GM19395 (cell line): ENCODE results near the gene UBD.
A peak's percentile ranks its signal among the peaks of the same experiment; 100 is the strongest.

Source experiments
- ATAC-seq: cut with Tn5 transposase; IDR thresholded peaks from one replicate; pipeline ENCODE4 v1.9.1; 2021; ENCODE audit warnings: mild to moderate bottlenecking, moderate library complexity; ENCODE audit not compliant: unreplicated experiment

UBD gene

DNA sequence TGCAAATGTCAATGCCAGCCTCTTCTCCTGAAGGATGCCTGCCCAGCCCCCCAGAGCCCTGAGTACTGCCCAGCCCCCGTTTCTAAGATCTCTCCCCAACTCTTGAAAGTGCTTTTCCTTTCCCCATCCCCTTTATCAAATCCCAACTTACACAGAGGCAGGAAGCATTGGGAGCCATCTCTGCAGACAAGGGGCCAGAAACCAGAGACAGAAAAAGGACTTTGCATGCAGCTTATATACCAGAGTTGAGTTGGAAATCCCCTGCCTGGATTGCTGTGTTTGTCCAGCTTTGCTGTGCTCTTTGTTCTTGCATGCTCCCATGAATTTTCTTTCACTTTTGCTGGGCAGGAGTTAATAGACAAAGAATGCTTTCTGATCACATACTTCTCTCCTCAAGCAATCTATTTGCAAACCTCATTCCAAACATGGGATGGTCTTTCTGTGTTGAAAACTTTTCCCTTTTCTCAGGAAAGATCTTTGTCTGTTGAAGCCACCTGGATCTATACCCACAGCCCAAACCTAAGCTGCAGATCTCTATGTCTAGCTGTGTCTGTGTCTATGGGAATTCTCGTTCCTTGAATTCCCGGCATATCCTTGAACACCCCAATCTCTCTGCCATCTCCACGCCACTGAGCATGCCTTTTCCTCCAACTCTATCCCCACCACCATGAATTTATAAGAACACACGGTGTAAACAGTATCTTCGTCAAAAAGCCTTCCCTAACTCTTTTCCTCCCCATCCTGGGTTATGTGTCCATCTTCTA is at the start of gene UBD:
Gene UBD, minus strand, starts transcription at position 209 of the 764 bp plus-strand sequence. Its CDS starts 31 bp downstream, at position 178.
- no peak for ATAC-seq

DNA sequence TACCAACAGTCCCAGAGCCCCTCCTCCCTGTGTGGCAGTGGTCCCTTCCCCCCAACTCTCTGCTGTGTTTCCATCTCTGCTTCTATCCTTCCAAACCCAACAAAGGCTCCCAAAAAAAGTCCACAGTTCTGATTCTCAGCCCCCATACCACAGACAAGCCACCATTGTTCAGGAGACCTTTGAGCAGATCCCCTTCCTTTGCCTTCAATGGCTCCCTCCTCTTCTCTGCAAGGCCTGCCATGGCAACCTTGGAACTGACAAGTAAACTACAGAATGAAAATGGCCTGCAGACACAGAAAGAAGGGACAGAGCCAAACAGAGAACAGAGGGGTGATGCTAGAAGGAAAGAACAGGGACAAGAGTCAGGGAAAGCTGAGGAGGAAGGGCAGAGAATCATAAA is 48.6 kb upstream of the UBD start:
- no peak for ATAC-seq

DNA sequence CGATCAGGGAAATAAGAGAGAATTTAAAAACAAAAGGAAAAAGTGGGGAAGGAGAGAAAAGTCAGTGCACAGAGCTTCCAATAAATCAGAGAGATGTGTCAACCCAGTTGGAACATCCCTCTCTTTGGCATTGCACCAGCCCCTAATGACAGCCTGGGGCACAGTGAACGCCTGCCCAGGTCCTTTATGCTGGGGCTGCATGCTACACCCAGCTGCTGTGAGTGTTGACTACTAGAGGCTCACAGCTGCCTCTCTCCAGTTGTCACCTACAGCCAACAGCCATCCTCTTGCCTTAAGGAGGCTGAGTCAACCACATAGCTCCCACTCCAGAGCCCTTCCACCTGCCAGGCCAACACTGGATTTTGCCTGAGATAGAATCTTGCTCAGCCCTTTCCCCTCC is 44.4 kb upstream of the UBD start:
- no peak for ATAC-seq

DNA sequence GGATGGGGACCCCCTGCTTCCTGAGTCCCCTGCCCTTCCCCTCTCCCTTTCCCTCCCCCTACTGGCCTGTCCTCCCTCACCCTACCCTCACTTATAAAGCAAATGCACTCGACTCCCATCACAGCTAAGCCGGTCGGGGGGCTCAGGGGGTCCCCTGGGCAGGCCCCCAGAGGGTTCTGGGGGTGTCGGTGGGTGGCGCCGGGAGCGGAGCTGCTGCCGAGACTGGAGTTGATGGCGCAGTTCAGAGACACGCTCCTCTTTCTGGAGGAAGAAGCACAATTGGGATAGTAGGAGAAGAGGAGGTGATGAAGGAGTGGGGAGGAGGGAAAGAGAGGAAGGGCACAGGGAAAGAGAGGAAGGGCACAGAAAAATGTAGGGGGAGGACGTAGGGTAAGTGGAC is 43.9 kb upstream of the UBD start:
- no peak for ATAC-seq

GRCh38 chr6:29602564-29603361 is 43.2 kb upstream of the UBD start:
- ATAC-seq: no peak

GRCh38 chr6:29598172-29598747 is 38.7 kb upstream of the UBD start:
- ATAC-seq: no peak

DNA sequence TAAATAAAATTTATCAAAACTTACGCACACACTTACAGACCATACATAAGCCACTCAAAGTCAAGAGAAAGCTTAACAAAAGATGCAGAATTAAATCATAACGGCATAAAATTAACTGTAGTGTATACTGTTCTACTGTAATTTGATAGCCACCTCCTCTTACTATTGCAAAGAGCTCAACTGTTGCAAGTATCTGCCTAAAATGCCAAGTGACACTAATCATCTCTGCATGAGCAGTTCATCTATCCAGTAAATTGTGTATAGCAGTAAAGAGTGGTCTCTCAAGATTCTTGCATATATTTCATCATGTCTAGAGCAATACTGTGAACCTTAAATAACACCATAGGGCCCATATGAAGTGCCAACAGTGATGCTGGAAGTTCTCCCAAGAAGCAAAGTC is 37.7 kb upstream of the UBD start:
- no peak for ATAC-seq

DNA sequence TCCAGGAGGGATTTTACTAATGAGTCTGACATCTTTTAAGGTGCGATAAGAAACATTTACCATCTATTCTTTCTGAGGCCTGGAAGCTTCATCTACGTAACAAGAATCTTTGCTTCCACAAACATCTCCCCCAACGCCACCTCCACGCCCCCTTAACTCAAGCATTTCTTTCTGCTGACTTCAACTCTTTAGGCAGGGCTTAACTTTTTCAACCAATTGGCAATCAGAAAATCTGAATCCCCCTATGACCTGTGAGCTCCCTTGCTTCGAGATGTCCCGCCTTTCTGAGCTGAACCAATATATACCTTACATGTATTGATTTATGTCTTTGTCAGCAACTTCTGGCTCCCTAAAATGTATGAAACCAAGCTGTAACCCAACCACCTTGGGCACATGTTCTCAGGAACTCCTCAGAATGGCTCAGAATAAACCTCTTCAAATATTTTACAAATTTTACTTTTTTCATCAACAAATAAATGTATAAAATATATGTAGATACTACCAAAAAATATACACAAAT is 36.9 kb upstream of the UBD start:
- ATAC-seq: no peak

DNA sequence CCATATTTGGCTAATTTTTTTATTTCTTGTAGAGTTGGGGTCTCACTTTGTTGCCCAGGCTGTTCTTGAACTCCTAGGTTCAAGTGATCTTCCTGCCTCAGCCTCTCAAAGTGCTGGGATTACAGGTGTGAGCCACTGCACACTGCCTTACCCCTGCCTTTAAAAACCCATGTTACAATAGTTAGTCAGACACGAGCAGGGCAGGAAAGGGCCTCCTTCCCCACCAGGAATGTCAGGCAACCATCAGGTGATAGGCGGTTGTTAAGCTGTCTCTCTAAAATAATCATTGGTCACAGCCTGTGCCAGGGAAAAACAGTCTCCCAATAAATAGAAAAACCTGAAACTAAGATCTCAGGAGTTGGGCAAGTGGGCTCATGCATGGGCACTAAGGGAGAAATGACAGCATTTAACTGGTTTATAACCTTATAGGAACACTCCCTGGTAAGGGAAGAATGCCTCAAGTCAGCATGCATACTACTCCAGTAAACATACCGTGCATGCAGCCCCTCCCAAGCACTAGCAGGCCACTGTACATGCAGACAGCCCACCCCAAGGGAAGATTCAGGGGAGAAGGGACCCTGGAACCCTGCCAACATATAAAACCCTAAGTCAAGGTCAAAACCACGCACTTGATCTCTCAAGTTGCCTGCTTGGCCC is 33.8 kb upstream of the UBD start:
- no peak for ATAC-seq

GRCh38 chr6:29591677-29592076 is 32.1 kb upstream of the UBD start:
- no peak for ATAC-seq

DNA sequence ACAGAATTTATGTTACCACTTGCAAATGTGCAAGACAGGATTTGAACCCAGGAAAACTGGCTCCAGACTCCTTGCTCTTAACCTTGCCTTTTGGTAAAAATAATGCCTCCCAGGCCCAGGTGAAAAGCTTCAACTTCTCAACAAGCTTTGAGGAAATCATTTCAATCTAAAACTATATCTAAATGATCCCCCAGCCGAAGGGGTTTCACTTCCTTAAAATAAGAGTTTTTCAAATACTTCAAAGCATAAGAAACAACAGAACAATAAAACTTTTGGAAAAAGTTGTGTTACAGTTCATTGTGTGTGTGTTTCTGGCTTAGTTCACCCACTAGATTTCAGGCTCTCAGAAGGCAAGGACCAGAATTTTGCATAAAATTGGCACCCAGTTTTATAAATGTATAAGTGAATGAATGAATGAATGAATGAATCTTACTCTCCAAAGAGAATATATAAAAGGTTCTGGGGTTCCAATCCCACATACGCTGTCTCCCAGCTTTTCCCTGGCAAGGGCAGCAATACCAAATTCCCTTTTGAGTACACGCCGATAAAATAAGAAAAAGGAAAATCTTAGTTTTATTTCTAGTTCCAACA is 30.8 kb upstream of the UBD start:
- no peak for ATAC-seq

DNA sequence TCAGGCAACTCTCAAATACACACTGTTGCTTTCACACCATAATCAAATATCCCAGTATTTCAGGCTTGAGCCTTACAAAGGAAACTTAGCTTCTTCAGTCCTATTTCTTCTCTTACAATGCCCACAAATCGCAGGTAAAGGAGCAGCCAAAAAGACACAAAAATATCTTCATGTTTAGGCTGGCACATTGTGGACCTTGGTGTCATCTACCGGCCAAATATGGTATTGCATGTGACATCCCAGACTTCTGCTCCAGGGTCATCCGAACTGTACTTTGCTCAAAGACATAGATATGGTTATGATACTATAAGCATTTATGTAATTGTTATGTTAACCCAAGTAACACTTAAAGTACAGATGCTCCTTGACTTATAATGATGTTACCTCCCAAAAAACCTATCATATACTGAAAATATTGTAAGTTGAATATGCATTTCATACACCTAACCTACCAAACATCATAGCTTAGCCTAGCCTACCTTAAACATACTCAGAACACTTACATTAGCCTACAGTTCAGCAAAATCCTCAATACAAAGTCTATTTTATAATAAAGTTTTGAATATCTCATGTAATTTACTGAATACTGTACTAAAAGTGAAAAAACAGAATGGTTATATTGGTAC is 30.0 kb upstream of the UBD start:
- no peak for ATAC-seq

DNA sequence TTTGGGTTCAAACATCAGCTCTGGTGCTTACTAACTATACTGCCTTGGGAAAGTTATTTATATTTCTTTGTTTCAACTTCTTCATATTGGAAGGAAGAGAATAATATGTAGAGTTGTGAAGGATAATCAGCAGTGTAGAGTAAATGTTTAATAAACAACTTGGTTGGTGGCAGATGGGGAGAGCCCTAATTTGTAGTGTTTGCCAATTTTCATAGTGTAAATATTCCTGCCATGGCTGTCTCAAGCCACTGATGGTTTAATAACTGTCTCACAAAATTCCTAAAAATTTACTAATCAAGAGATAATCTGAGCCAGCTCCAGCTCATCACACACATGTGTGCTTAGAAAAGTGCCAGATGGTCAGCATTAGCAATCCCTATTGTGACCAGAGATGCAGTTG is 25.3 kb upstream of the UBD start, which contains the start of gene OR2H2:
Gene OR2H2, plus strand, starts transcription at position 301 of the 400 bp plus-strand sequence. CDS start 2,824 bp downstream, outside the sequence.
- no peak for ATAC-seq

GRCh38 chr6:29577544-29577943 is 18.0 kb upstream of the UBD start:
- no peak for ATAC-seq

- ATAC-seq: no peak
Measured at GRCh38 chr6:29576056-29576455, 16.5 kb upstream of the UBD start.

DNA sequence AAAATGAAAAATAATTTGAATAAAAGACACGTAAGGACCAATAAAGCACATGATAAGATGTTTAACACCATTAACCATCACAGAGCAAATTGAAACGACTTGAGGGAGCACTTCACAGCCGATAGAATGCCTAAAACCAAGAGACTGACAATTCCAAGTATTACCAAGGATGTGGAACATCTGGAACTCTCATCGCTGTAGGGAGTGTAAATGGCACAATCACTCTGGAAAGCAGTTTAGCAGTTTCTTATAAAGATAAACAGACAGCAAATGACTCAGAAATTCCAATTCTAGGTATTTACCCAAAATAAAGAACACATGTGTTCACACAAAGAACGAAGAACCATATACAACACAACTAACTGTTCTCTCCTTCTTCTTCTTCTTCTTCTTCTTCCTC is 8.5 kb upstream of the UBD start:
- ATAC-seq: no peak

GRCh38 chr6:29567541-29567940 is 8.0 kb upstream of the UBD start:
- no peak for ATAC-seq

GRCh38 chr6:29566856-29567255 is 7.3 kb upstream of the UBD start:
- no peak for ATAC-seq

DNA sequence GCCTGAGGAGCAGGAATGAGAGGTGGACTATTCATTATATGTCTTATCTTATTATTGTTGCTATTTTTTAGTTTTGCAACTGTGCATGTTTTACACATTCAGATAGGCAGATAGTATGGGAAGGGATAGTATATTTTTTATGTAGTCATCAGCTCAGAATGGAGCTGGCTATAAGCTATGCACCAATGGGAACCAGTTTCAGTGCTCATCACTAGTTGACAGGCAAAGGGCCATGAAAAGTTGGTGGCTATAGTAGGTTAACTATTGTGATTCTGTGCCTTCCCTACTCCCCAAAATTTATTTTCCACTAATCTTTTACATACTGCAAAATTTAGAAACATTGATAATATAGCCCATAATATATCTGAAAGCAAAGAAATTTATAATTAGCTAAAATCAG is 5.3 kb upstream of the UBD start:
- peak; percentile 58 for ATAC-seq

DNA sequence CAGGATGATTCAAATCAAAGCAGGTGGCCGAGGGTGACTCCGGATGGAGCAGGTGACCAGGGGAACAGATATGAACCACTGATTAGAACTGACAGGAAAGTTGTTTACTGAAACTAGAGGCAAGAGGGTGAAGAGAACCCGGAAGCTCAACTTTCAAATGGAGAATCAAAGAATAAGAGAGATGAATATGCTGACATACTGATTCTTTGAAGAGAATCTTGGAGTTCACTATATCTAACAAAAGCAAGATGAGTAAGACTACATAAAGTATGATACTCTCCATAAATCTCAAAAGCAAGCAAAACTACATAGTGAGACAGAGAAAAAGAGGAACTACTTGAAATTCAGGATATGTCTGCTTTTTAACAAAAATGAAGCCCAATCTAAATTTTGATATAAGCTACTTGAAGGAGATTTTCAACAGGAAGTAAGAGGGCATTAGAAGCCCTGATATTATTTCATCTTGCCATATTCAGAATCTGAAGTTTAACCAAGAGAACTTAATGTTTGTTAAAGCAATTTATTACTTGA is 4.0 kb upstream of the UBD start:
- no peak for ATAC-seq
